RCC 7860 (cell line): ENCODE results near the gene CMYA5.

Experiments used
- DNase-seq: peaks from one replicate; pipeline ENCODE4 v3.0.0-alpha.2; 2015; ENCODE audit warnings: low spot score
- FAIRE-seq: peaks from 2 replicates; lab custom pipeline; 2012; peaks lifted over from hg19 to GRCh38; lab: Jason Lieb, UNC

The CMYA5 gene

DNA sequence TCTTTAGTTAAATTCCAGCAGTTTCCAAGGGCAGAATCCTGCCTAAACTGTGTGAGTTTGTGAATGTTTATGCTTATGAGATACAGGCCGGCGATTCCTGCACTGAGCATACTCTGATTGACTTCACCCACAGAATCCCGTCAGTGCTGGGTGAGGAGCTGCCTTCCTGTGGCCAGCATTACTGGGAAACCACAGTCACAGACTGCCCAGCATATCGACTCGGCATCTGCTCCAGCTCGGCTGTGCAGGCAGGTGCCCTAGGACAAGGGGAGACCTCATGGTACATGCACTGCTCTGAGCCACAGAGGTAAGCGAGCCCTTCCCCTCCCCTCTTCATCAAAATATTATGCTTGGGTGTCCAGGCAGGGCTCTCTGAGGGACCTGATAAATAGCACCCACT, 103.7 kb downstream of the CMYA5 start:
- no peak for DNase-seq
- no peak for FAIRE-seq

DNA sequence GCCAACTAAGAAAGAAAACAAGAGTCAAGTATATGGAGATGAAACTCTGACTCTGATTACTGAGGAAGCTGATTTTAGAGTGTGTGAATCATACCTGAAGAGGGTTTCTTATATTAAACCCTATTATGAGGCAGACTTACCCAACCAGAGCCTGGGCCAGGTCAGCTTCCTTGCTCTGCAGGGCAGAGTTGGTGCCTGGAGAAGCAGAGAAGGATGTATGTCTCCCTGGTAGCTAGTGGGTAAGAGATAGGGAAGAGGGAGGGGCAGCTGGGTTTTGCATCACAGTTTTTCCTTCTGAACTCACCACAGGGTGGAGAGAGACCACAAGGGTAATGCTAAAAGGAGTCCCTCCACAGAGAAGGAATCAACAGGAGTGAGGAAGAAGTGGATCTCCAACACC, 104.1 kb downstream of the CMYA5 start:
- FAIRE-seq: no peak
- no peak for DNase-seq

DNA sequence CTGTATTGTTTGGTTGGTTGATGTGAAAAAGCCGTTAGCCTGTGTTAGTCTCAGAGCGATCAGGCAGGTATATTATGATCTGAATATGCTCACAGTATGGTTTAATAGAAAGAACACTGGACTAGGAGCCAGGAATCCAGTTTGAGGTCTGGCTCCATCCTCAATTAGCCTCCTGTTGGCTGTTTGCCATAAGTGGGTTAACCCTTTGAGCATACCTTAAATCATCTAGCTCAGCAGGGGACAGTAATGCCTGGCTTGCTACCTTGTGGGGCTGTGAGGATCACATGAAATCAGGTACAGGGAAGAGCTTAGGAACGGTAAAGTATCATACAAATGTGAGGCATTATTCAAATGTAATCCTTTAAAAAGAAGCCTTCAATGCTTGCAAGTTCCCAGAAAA, 104.7 kb downstream of the CMYA5 start:
- no peak for DNase-seq
- no peak for FAIRE-seq

DNA sequence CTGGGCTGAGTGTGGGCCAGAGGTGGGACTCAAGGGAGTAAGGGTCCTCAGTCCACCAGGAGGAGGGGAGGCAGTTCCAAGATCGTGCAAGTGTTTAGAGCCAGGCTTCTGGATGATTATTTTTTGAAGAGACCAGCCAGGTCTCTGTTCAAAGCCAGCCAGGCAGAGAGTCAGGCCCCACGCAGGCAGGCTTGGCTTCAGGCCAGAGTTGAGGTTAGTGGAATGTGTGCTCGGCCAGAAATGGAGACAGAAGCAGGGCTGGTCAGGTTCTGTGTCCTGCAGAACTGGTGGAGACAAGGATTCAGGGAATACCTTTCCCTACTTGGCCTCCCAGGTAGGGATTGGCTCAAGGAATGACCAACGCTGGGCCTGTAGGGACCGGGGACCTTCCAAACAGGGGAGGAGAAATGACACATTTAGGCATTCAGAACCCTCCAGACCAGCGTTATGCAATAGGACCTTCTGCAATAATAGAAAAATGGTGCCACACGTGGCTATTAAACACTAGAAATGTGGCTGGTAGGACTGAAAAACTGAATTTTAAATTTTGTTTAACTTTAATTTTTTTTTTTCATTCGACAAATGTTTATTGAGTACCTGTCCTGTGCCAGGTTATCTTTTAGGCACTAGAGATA, 106.2 kb downstream of the CMYA5 start:
- no peak for DNase-seq
- FAIRE-seq: no peak

DNA sequence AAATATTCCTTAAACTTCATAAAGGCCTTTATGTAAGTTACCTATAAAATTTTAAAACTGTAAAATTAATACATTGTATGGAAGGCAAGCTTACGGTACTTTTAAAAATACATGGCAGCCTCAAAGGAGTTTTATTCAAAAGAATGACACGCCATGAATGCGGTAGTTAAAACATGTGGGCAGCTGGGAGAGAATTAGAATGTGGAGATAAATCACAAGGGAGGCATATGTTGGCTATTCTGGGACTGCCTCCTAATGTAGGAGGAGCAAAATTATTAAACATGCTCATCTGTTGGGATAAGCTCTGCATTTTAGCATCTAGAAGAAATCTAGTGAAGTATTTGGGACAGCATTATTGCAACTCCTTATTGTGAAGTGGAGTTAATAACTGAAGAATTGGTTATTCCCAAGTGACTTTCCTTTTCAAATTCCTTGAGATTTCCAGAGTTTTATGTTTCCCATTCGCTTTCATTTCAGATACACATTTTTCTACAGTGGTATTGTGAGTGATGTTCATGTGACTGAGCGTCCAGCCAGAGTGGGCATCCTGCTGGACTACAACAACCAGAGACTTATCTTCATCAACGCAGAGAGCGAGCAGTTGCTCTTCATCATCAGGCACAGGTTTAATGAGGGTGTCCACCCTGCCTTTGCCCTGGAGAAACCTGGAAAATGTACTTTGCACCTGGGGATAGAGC, 109.4 kb downstream of the CMYA5 start:
- DNase-seq (no peak), FAIRE-seq (no peak)

DNA sequence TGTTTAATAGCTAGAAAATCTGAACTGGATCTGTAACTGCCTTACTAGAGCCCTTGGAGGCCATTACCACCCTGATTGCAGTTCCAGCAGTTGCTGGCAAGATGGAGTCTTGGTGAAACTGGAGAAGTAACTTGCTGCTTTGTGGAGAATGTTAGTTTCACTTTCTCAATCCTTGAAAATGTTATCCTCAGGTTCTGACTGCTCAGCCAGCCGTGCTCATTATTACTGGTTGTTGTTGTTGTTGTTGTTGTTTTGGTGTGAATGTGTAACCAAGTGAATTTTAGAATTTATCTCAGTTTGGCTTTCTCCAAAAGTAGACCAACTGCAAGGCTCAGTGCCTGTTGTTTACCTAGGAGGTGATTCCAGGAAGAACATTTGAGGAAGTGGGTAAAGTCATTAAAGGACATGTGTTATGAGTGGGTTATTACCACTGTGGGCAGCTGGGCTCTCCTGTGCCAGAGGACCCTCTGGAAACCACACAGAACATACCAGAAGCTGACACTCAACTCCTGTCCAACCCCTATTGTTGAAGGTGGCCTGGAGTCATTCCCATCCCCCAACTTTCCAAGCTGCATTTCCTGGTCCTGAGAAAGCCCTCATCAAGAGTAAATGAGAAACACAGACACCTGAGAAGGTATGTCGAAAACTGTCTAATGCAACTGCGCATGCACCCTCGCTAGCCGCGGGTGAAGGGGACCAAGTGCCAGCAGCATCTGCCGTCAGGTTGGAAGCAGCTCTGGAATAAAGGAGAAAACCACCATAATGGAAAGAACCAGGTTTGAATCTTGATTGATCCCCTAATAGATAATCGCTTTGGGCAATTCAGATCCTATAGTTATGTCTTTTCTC, 111.6 kb downstream of the CMYA5 start:
- FAIRE-seq (no peak), DNase-seq (no peak)

DNA sequence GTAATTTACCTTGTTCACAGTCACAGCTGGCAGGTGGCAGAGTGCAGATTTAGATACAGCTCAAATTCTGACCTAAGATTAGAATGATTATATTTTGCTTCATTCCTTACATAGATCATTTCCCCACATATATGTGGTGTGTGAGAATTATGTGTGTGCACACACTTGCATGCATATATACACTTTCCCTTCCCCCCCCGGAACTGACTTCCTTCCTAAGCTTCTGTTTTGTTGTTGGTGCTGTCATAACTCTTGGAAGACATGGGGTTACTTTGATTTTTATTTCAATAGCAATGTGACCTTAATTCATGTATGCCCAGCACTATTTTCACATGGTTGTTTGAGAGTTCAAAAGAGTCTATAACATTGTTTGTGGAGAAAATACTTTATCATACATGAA, 112.8 kb downstream of the CMYA5 start:
- FAIRE-seq: no peak
- no peak for DNase-seq

DNA sequence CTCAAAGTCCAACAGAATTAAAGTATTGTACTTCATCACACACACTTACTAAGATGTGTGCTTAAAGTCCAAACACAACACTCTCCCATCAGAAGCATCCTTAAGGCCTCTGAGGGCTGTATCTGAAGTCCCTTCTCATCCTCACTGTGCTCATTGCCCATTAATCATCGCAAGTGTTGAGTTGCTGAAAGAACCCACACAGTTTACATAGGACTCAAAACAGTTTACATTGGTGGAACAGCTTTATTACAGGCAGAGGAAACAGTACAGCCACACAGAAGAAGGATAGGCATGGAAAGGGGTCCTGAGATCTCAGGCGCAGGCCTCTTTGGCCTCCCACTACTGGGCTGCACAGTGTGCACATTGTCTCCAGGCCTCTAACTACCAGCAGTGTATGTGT, 113.4 kb downstream of the CMYA5 start:
- DNase-seq (no peak), FAIRE-seq (no peak)

DNA sequence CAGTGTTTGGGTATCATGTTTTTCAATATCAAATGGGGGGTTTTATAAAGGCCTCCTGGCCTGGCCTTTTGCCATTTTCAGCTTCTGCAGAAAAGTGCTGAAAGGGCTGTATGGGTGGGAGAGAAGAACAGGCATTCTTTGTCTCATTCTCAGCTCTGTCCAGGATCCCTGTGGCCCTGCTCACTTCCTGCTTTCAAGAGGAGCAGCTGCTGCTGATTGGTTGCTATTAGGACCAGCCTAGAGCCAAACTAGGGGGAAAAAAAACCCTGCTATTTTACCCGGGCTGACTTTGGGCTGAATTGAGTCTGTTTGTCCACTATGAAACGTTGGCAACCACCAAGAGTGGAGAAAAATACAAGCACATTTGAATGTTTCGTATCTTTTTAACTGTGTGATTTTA, 117.1 kb downstream of the CMYA5 start:
- FAIRE-seq: no peak
- DNase-seq: no peak

DNA sequence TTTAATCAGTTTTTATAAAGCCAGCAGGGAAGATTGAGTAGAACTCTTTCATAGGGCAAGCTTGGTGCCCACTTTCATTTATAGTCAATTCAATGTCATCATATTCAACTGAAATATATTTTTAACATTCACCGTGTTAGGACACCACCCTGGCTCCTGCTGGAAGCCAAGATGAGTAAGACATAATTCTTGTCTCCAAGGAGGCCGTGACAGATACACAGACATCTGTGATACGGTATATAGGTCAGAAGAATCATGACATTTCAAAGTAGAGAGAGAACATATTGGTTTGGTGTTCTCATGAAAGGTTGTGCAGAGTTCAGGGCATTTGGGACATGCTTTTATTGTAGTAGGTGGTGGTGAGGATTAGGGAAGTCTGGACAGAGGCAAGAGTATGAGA, 120.1 kb downstream of the CMYA5 start:
- DNase-seq (no peak), FAIRE-seq (no peak)

DNA sequence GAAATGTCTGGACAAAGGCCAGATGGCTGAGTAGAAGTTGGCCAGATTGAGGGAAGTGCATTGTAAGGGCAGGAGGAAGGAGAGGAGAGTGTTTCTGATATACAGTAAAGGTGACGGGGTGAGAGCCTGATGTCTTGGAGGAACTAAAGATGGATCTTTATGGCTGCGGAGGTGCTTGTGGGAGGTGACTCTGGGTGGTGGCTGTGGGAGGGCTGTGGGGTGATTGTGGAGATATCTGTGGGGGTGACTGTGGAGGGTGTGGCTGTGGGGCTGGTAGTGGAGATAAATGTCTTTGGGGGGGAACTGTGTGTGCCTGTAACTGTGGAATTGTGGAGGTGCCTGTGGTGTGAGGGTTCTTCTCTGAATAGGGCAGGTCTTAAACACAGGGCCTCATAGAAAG, 121.4 kb downstream of the CMYA5 start:
- DNase-seq: no peak
- no peak for FAIRE-seq

DNA sequence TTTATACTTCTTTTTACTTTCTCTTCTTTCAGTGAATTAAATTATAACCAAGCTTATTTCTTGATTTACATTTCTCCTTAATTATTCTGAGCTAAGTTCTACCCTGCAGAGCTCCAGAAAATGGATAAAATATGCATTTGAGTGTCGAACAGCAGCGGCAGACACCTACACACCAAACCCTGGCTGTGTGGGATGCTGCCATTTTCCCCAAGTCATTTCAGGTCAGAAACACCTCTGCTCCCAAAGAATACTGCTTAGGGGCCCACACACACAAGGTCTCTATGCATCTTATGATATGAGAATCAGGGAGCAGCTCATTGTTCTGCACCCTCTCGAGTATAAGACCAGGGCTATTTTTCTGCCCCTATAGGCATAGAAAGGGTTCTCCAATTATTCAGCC, 122.3 kb downstream of the CMYA5 start:
- FAIRE-seq (no peak), DNase-seq (no peak)

DNA sequence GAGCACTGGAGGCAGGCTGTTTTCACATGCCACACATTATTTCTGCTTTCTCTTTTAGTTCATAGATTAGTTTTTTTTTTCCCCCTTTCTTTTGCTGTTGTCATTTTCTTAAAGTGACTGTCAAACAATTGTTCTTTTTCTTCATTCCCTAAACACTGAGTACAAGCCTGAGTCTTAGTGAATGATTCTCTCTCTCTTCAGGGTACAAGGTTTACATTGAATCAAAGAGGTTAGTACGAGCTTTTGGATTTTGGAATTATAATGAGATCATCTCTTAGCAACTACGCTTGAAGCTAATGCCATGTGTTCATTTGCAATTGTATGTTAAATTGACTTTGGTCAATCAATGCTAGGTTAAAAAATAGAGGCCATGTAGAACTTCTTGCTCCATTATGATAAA, 125.1 kb downstream of the CMYA5 start:
- DNase-seq (no peak), FAIRE-seq (no peak)

DNA sequence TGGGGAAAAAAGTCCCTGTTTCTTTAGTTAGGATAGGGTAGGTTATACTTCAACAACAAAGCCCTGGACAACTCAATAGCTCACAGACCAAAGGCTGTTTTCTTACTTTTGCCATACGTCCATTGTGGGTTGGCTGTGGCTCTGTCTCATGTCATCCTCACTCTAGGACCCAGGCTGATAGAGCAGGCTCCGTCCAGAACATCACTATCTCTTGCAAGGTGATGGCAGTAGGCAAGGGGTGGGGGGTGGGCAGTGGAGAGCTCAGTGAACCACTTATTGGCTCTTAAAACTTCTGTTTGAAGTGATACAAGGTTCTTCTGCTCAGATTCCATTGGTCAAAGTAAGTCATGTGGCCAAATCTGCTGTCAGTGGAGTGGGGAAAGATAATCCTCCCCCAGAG, 126.4 kb downstream of the CMYA5 start:
- no peak for FAIRE-seq
- no peak for DNase-seq

DNA sequence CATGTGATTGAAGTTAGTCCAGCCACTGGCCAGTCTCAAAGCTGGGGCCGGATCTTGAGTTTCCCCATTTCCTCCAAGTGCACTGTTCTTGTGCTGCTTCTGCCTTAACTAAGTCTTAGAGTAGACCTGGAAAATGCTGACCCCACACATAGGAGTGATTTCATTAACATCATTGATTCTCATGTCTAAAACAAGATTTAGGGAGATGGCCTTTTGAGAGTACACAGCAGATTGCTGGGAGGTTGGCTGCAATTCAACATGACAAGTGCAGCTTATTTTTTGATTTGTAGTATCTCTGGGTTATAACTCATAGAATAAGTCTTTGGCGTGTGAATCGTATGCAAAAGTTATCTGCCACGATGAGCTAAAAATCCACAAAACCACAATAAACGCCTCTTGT, 131.0 kb downstream of the CMYA5 start:
- FAIRE-seq: no peak
- no peak for DNase-seq

DNA sequence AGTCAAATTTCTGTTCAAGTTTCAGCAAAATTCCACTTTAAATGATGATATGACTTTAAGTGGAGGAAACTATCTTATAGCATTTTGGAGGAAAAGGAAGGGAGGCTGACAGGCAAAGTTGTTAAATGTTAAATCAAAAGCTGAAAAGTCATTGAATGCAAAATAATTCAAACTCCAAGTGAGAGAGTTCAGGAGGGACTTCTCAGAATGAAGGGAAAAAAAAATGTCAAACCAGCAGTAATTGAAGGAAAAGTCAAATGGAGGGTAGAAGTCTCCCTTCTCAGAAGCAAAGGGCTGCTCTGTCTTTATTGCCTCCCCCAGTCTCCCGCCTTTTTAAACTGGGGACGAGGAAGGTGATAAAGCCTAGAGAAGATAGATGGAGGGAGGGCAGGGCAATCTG, 134.8 kb downstream of the CMYA5 start:
- DNase-seq: no peak
- FAIRE-seq: no peak

DNA sequence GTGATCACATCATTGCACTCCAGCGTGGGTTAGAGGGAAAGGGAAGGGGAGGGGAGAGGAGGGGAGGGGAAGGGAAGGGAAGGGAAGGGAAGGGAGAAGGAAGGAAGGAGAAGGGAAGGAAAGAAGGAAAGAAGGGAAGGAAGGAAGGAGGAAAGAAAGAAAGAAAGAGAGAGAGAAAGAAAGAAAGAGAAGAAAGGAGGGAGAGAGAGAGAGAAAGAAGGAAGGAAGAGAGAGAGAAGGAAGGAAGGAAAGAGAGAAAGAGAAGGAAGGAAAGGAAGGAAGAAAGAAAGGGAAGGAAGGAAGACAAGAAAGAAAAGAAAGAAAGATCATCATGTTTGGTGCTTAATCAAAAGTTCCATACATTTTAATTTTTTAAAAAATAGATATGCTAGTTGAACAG, 136.2 kb downstream of the CMYA5 start:
- FAIRE-seq (no peak), DNase-seq (no peak)

DNA sequence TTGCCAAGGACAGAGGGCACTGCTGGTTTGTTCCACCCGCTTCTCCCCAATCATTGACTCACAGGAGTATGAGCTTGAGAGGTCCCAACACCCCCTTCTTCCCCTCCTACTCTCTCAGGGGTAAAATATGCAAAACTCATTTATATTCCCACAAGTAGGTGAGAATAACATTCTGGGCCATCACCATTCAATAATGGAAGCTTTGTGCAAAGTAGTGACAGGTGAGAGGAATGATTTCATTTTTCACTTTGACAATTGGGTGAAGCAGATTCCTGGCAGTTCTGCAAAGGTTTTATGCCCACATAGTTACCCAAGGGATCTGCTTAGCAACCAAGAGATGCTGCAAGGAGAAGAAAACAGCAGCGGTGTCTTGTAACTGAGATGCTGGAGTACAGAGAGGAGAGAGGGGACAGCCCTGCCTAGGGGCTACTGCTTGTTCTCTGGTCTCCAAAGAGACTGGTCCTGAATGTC, 137.6 kb downstream of the CMYA5 start:
- DNase-seq (no peak), FAIRE-seq (no peak)

DNA sequence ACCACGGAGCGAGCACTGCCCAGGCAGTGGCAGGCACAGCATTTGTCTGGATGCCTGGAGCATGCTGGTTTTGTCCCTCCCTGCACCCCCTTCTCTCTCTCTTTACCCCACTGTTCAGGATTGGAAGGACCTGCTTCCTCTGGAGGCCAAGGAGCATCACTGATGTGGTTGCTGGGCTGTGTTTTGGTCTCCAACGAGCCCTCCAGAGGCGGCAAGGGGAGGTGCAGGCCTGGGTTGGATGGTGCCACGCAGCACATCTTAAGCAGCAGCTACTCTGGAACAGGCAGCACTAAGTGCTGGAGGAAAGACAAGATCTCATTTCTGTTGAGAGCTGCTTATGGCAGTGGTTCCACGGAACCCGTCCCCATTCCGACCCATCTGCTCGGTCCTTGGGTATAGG, 139.6 kb downstream of the CMYA5 start:
- FAIRE-seq (no peak), DNase-seq (no peak)

DNA sequence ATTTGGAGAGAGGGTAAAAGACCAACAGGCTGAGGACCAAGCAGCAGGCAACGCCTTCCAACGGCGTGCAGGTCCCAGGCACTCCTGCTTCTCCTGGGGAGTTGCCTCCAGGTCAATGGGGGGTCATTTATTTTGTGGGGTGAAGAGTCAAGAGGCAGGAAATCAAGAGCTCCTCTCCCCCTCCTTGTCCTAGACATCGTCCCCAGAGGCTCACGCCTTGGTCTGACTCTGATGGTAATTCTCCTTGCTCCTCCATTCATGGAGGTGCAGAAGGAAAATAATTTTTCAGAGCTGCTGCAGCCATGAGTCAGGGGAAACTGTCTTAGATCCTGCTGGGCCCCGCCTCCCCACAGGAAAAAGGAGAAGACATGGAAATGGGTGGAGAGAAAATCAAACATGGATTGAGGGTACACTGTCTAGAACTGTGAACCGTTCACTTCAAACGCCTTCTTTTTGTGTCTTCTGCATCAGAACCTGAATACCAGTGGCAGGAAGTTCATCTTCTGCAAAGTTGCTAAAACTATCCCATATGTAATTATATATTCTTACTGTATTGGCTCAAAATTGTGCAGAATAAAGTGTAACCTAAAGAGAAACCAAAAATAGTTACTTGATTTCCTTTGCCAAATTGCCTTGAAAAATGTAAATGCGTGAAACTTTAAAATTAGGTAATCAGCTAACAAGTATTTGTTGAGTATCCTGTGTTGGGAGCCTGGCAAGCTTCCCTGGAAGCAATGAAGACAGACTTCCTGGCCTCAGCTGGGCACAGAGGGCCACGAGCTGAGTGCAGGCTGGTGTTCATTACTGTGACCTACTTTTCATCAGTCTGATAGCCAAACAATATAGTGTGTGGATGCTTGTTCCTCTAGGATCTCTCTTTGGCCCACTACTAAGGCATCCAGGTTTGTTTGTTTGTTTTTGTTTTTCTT, 142.0 kb downstream of the CMYA5 start:
- FAIRE-seq: no peak
- DNase-seq: no peak

DNA sequence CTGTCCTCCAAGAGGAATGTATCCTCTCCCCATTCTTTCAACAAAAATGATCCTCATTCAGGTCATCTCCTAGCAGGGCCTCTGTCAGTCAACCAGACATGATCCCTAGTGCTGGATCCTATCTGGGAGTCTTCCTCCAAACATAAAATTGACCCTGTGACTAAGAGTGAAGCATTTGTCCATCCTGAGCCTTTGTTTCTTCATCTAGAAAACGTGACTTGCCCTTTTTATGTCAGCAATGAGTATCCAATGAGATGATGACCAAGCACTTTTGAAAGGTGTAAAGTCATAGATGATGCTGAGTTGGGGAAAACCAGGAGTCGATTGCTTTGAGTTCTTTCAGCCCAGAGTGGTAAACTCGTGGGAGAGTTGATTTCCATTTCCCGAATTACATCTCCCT, 143.3 kb downstream of the CMYA5 start:
- DNase-seq (no peak), FAIRE-seq (no peak)
